ENCODE measurements around the gene ITSN1. TPM values are rescaled to one million over a fixed set of nuclear protein-coding genes. Genes with fewer than 3 reads are reported as not detected.

Gene ITSN1
- total and polyA plus RNA-seq, 2 of the 13 experiments (the other 11 are each of a cell fraction or from before 2014, with no cell fraction given) = 26.1 to 33.8 TPM

DNA sequence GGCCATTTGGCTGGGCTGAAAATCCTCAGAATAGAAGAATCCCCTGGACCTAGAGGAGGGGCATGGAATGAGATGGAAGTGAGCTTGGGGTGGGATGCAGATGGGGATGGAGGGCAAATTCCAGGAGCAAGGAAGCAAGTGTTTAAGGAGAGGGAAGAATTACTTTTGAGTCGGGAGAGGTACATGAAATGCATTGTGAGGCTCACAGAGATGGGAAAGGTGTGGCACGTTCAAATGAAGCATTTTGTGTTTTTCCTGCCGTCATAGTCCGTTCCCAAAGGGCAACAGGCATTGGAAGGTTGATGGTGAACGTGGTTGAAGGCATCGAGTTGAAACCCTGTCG, 242.8 kb downstream of the ITSN1 start:
- Histone ChIP-seq H3K27me3 (ENCODE audit: control insufficient read depth in 1 of 2, insufficient read depth in 2 of 2, low read length in 2 of 2) (peaks cover 0 to 32% of the 10 kb centered on the region in 2 experiments; a peak in 3 of 5 replicates), H3K4me1 (ENCODE audit: insufficient read depth, low read length) (no peaks in the 10 kb centered on the region), H3K4me3 (replicated peaks in 1 of 3; ENCODE audit: insufficient read depth in 1 of 3, low read depth in 2 of 3, low read length in 3 of 3) (no peak overlapping the region), H3K9me3 (ENCODE audit: low read length) (no peaks in the 10 kb centered on the region), H3K27ac (ENCODE audit: extremely low read length, insufficient read depth, low read length) (no peak overlapping the region), H2AFZ (ENCODE audit: low read length) (no peak overlapping the region), H3K79me2 (ENCODE audit: insufficient read depth, low read length) (no peaks in the 10 kb centered on the region), H4K20me1 (ENCODE audit: insufficient read depth, low read length) (no peaks in the 10 kb centered on the region), H3K4me2 (ENCODE audit: low read depth, low read length) (no peak overlapping the region), H3K9ac (ENCODE audit: insufficient read depth, low read depth, low read length) (no peak overlapping the region), H3K36me3 (replicated peaks in 1 of 2; ENCODE audit: control insufficient read depth in 1 of 2, insufficient read depth in 2 of 2, low read length in 2 of 2) (no peaks in the 10 kb centered on the region)
- no peak for ATAC-seq
- DNase-seq (ENCODE audit: low spot score) = no peak
- ChIA-PET CTCF (ENCODE audit: low intra/inter-chr PET ratio, low total read pairs) (no interaction called here), POLR2A (no interaction called here)
- FAIRE-seq = no peak
- in situ Hi-C loops (cut with HindIII; ENCODE audit: extremely low pct_ligation_motif_present, low pct_unique_long_range_greater_than_20kb) = no loop called here
- intact Hi-C loops (cut with micrococcal nuclease; ENCODE audit: unreplicated experiment) = no loop called here
- WGBS (ENCODE audit: low lambda C conversion rate) = 33% methylated on average over 7 of the region's 7 CpGs
- no TSS peak for BruUV-seq (replicated peaks)
- TF ChIP-seq ZKSCAN1 (IDR thresholded peaks at IDR 0.05; ENCODE audit: low read length) (no peak), ZBTB8A (CRISPR knock-in tag; IDR thresholded peaks at IDR 0.05; ENCODE audit: borderline replicate concordance, low read depth) (no peak), ZNF282 (IDR thresholded peaks at IDR 0.05; ENCODE audit: partially characterized antibody) (no peak), NFIC (IDR thresholded peaks at IDR 0.05; ENCODE audit: low read length) (no peak), KMT2B (CRISPR knock-in tag; IDR thresholded peaks at IDR 0.05) (no peak), ZNF547 (CRISPR knock-in tag; IDR thresholded peaks at IDR 0.05) (no peak), ZNF569 (CRISPR knock-in tag; IDR thresholded peaks at IDR 0.05; ENCODE audit: borderline replicate concordance) (no peak), ZNF232 (CRISPR knock-in tag; IDR thresholded peaks at IDR 0.05; ENCODE audit: borderline replicate concordance) (no peak), ZNF713 (CRISPR knock-in tag; IDR thresholded peaks at IDR 0.05) (no peak), NFKB2 (CRISPR knock-in tag; IDR thresholded peaks at IDR 0.05; ENCODE audit: borderline replicate concordance) (no peak)
- TF ChIP-seq, protein P1, sequence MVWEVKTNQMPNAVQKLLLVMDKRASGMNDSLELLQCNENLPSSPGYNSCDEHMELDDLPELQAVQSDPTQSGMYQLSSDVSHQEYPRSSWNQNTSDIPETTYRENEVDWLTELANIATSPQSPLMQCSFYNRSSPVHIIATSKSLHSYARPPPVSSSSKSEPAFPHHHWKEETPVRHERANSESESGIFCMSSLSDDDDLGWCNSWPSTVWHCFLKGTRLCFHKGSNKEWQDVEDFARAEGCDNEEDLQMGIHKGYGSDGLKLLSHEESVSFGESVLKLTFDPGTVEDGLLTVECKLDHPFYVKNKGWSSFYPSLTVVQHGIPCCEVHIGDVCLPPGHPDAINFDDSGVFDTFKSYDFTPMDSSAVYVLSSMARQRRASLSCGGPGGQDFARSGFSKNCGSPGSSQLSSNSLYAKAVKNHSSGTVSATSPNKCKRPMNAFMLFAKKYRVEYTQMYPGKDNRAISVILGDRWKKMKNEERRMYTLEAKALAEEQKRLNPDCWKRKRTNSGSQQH (CRISPR knock-in tag; IDR thresholded peaks at IDR 0.05; ENCODE audit: low read depth) = no peak
- TF ChIP-seq, protein P2, sequence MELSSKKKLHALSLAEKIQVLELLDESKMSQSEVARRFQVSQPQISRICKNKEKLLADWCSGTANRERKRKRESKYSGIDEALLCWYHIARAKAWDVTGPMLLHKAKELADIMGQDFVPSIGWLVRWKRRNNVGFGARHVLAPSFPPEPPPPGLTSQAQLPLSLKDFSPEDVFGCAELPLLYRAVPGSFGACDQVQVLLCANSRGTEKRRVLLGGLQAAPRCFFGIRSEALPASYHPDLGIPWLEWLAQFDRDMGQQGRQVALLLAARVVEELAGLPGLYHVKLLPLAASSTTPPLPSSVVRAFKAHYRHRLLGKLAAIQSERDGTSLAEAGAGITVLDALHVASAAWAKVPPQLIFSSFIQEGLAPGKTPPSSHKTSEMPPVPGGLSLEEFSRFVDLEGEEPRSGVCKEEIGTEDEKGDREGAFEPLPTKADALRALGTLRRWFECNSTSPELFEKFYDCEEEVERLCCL (CRISPR knock-in tag; IDR thresholded peaks at IDR 0.05; ENCODE audit: borderline replicate concordance) = no peak
- TF ChIP-seq, protein P3, sequence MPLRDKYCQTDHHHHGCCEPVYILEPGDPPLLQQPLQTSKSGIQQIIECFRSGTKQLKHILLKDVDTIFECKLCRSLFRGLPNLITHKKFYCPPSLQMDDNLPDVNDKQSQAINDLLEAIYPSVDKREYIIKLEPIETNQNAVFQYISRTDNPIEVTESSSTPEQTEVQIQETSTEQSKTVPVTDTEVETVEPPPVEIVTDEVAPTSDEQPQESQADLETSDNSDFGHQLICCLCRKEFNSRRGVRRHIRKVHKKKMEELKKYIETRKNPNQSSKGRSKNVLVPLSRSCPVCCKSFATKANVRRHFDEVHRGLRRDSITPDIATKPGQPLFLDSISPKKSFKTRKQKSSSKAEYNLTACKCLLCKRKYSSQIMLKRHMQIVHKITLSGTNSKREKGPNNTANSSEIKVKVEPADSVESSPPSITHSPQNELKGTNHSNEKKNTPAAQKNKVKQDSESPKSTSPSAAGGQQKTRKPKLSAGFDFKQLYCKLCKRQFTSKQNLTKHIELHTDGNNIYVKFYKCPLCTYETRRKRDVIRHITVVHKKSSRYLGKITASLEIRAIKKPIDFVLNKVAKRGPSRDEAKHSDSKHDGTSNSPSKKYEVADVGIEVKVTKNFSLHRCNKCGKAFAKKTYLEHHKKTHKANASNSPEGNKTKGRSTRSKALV (CRISPR knock-in tag; IDR thresholded peaks at IDR 0.05) = no peak
- TF ChIP-seq, protein P4, sequence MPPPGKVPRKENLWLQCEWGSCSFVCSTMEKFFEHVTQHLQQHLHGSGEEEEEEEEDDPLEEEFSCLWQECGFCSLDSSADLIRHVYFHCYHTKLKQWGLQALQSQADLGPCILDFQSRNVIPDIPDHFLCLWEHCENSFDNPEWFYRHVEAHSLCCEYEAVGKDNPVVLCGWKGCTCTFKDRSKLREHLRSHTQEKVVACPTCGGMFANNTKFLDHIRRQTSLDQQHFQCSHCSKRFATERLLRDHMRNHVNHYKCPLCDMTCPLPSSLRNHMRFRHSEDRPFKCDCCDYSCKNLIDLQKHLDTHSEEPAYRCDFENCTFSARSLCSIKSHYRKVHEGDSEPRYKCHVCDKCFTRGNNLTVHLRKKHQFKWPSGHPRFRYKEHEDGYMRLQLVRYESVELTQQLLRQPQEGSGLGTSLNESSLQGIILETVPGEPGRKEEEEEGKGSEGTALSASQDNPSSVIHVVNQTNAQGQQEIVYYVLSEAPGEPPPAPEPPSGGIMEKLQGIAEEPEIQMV (CRISPR knock-in tag; IDR thresholded peaks at IDR 0.05; ENCODE audit: low read depth) = no peak
- TF ChIP-seq, protein P5, sequence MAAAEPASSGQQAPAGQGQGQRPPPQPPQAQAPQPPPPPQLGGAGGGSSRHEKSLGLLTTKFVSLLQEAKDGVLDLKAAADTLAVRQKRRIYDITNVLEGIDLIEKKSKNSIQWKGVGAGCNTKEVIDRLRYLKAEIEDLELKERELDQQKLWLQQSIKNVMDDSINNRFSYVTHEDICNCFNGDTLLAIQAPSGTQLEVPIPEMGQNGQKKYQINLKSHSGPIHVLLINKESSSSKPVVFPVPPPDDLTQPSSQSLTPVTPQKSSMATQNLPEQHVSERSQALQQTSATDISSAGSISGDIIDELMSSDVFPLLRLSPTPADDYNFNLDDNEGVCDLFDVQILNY (CRISPR knock-in tag; conservative IDR thresholded peaks at IDR 0.05) = no peak
